Measurements from ENCODE around the gene LRCH1. TPM values are rescaled to one million over a fixed set of nuclear protein-coding genes. Genes with fewer than 3 reads are reported as not detected.

Gene LRCH1
- total and polyA plus RNA-seq, 2 of the 4 experiments (the other 2 are of a cell fraction) = 7.0 to 8.8 TPM

GRCh38 chr13:46756977-46757376 is 204.0 kb downstream of the LRCH1 start:
- H2AFZ ChIP-seq (replicated peaks; ENCODE audit: low read length, poor library complexity) = no peak overlapping the region
- no peak overlapping the region for H3K4me2 ChIP-seq (ENCODE audit: low read depth, low read length)
- H4K5ac ChIP-seq (ENCODE audit: low read depth, low read length) = no peak overlapping the region
- POLR2A ChIA-PET (ENCODE audit: unreplicated experiment) = no interaction called here
- H3K9ac ChIP-seq (ENCODE audit: low read depth, low read length) = no peak overlapping the region
- H2BK20ac ChIP-seq (ENCODE audit: low read depth, low read length) = no peak overlapping the region
- H2BK120ac ChIP-seq (ENCODE audit: low read depth, low read length) = no peak overlapping the region
- no peak overlapping the region for H4K8ac ChIP-seq (ENCODE audit: low read depth in 2 of 2, low read length in 2 of 2)
- no peak overlapping the region for H3K14ac ChIP-seq (replicated peaks; ENCODE audit: low read depth, low read length)
- CTCF ChIA-PET = no interaction called here
- in situ Hi-C loops (cut with MboI; ENCODE audit: low sequenced_read_pairs) = no loop called here
- H2BK15ac ChIP-seq (ENCODE audit: low read depth, low read length) = no peak overlapping the region
- H3K9me3 ChIP-seq (ENCODE audit: control insufficient read depth, insufficient read depth, low read length) = no peaks in the 10 kb centered on the region
- peaks cover 10% of the 10 kb centered on the region for H3K27me3 ChIP-seq (ENCODE audit: control insufficient read depth, insufficient read depth, low read length)
- no peaks in the 10 kb centered on the region for H3K9me1 ChIP-seq (ENCODE audit: insufficient read depth, low read length)
- intact Hi-C loops (cut with micrococcal nuclease) = no loop called here
- no peaks in the 10 kb centered on the region for H3K79me1 ChIP-seq (ENCODE audit: low read depth in 1 of 2, low read length in 2 of 2)
- H3K56ac ChIP-seq (ENCODE audit: extremely low read depth, insufficient read depth, low read length) = no peak overlapping the region
- ATAC-seq (ENCODE audit: low read depth) (peak; percentile 58; the same call in 1 of the 2 replicates), DNase-seq (peak; percentile 48)
- no peak overlapping the region for H3K4me3 ChIP-seq (ENCODE audit: insufficient read depth, low read depth, low read length)
- H3K4me1 ChIP-seq (ENCODE audit: control insufficient read depth, insufficient read depth, low read length) = no peaks in the 10 kb centered on the region; the same call in 1 of the 2 replicates
- peaks cover 3% of the 10 kb centered on the region for H3K36me3 ChIP-seq (ENCODE audit: control insufficient read depth, insufficient read depth, low read length)
- no peak overlapping the region for H2AK9ac ChIP-seq (replicated peaks; ENCODE audit: low read depth, low read length, poor library complexity)
- TF ChIP-seq RAD21 (IDR thresholded peaks at IDR 0.05; ENCODE audit: low read length) = no peak
- TF ChIP-seq MAZ (IDR thresholded peaks at IDR 0.05; ENCODE audit: borderline replicate concordance, low read depth, low read length) = no peak
- TF ChIP-seq ELK1 (IDR thresholded peaks at IDR 0.05; ENCODE audit: borderline replicate concordance, low read depth, low read length) = no peak
- no peak overlapping the region for H3K27ac ChIP-seq (ENCODE audit: insufficient read depth, low read length)
- H4K20me1 ChIP-seq (ENCODE audit: insufficient read depth, low read length) = no peaks in the 10 kb centered on the region
- WGBS, 2 experiments (ENCODE audit: extremely low coverage in 2 of 2, insufficient read length in 1 of 2) = no CpG with 5 or more reads among the region's 4 CpGs
- H3K4ac ChIP-seq (ENCODE audit: low read depth, low read length) = no peak overlapping the region
- H2BK5ac ChIP-seq (ENCODE audit: low read depth, low read length, poor library complexity, severe bottlenecking) = no peak overlapping the region
- H2AK5ac ChIP-seq (ENCODE audit: low read depth, low read length) = no peak overlapping the region
- no TSS peak for BruUV-seq (replicated peaks)
- dilution Hi-C loops (cut with HindIII; ENCODE audit: low sequenced_read_pairs, unreplicated experiment) = no loop called here
- H4K91ac ChIP-seq (ENCODE audit: insufficient read depth, low read depth, low read length) = no peak overlapping the region
- H3K23ac ChIP-seq (ENCODE audit: low read depth, low read length) = no peak overlapping the region
- no peak overlapping the region for H3K18ac ChIP-seq (ENCODE audit: low read depth, low read length)
